ENCODE measurements around the gene CPN1. TPM values are rescaled to one million over a fixed set of nuclear protein-coding genes. Genes with fewer than 3 reads are reported as not detected.

The CPN1 gene
- total RNA-seq, 1 donor from 2014 or later = not detected

GRCh38 chr10:100075426-100076220 is 6.0 kb downstream of the CPN1 start:
- Histone ChIP-seq H3K4me1 (no peaks in the 10 kb centered on the region), H3K36me3 (no peaks in the 10 kb centered on the region), H3K9me3 (no peaks in the 10 kb centered on the region), H3K4me3 (no peak overlapping the region), H3K27me3 (ENCODE audit: low read depth) (no peaks in the 10 kb centered on the region), H3K27ac (no peak overlapping the region)
- no peak for DNase-seq
- ATAC-seq = no peak
- intact Hi-C loops (cut with DNase I) = no loop called here
- TF ChIP-seq, protein P1, sequence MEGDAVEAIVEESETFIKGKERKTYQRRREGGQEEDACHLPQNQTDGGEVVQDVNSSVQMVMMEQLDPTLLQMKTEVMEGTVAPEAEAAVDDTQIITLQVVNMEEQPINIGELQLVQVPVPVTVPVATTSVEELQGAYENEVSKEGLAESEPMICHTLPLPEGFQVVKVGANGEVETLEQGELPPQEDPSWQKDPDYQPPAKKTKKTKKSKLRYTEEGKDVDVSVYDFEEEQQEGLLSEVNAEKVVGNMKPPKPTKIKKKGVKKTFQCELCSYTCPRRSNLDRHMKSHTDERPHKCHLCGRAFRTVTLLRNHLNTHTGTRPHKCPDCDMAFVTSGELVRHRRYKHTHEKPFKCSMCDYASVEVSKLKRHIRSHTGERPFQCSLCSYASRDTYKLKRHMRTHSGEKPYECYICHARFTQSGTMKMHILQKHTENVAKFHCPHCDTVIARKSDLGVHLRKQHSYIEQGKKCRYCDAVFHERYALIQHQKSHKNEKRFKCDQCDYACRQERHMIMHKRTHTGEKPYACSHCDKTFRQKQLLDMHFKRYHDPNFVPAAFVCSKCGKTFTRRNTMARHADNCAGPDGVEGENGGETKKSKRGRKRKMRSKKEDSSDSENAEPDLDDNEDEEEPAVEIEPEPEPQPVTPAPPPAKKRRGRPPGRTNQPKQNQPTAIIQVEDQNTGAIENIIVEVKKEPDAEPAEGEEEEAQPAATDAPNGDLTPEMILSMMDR (IDR thresholded peaks at IDR 0.05) = no peak

DNA sequence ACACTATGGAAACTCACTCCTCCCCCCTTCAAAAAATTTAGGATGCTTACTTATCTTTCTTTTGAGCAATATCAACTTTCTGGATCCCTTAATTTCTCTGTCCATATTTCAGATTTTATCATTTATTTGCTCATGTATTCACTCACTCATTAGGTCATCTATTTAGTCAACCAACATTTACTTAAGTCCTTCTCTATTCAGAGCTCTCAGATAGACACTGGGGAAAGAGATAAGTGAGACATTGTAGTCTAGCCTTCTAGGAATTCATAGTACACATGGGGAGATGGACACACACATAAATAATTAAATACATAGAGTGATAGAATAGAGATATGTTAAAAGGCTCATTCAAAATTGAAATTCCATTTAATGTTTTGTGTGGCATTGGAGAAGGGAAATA is 9.2 kb downstream of the CPN1 start:
- ATAC-seq (no peak), DNase-seq (no peak)
- Histone ChIP-seq H3K27me3 (ENCODE audit: low read depth) (no peaks in the 10 kb centered on the region), H3K9me3 (no peaks in the 10 kb centered on the region), H3K27ac (no peak overlapping the region), H3K4me3 (no peak overlapping the region), H3K4me1 (no peaks in the 10 kb centered on the region), H3K36me3 (no peaks in the 10 kb centered on the region)
- TF ChIP-seq, protein P1 (IDR thresholded peaks at IDR 0.05) = no peak
- intact Hi-C loops (cut with DNase I) = no loop called here

DNA sequence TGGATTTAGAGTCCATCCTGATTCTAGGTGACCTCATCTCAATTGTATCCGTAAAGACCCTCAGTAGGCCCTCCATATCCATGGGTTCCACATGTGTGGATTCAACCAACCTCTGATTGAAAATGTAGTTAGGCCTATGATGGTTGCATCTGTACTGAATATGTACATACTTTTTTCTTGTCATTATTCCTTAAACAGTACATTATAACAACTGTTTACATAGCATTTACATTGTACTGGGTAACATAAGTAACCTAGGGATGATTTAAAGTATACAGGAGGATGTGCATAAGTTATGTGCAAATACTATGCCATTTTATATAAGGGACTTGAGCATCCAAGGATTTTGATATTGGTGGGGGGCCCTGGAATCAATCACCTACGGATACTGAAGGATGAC is 10.1 kb downstream of the CPN1 start:
- intact Hi-C loops (cut with DNase I) = no loop called here
- Histone ChIP-seq H3K4me1 (no peaks in the 10 kb centered on the region), H3K36me3 (no peaks in the 10 kb centered on the region), H3K27me3 (ENCODE audit: low read depth) (no peaks in the 10 kb centered on the region), H3K27ac (no peak overlapping the region), H3K4me3 (no peak overlapping the region), H3K9me3 (no peaks in the 10 kb centered on the region)
- TF ChIP-seq, protein P1 (IDR thresholded peaks at IDR 0.05) = no peak
- no peak for ATAC-seq
- DNase-seq = no peak

DNA sequence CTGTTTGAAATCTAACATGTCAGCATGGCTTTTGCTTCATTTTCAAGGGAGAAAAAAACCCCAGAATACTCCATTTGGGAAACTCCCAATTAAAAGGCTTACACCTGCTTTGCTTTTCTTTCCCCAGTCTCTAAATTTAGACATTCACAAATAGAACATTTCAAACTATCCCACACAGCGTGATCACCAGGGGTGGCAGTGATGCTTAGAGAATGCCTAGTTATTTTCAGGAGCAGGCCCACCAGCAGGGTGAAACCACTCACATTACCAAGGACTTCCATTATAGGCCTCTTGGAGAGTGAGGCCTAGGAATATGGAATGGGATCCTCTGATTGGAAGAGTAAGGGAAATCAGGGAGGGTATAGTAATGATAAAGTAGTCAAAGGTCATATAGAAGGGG is 14.2 kb downstream of the CPN1 start:
- DNase-seq (no peak), ATAC-seq (no peak)
- Histone ChIP-seq H3K4me3 (no peak overlapping the region), H3K27ac (no peak overlapping the region), H3K4me1 (no peaks in the 10 kb centered on the region), H3K36me3 (no peaks in the 10 kb centered on the region), H3K27me3 (ENCODE audit: low read depth) (peaks cover 6% of the 10 kb centered on the region), H3K9me3 (no peaks in the 10 kb centered on the region)
- TF ChIP-seq, protein P1 (IDR thresholded peaks at IDR 0.05) = no peak
- intact Hi-C loops (cut with DNase I) = no loop called here

- DNase-seq (no peak), ATAC-seq (no peak)
- Histone ChIP-seq H3K4me3 (no peak overlapping the region), H3K36me3 (no peaks in the 10 kb centered on the region), H3K9me3 (no peaks in the 10 kb centered on the region), H3K27ac (no peak overlapping the region), H3K4me1 (no peaks in the 10 kb centered on the region), H3K27me3 (ENCODE audit: low read depth) (peaks cover 6% of the 10 kb centered on the region)
- intact Hi-C loops (cut with DNase I) = no loop called here
- TF ChIP-seq, protein P1 (IDR thresholded peaks at IDR 0.05) = no peak
Observed at GRCh38 chr10:100065084-100065660, 16.5 kb downstream of the CPN1 start.

All from lower lobe of right lung (tissue), 2 donors.